NB4 (cell line): ENCODE results near the gene MACROD2.

ENCODE experiments used
- DNase-seq: peaks from one replicate; pipeline ENCODE4 v3.0.0; 2010; ENCODE audit warnings: low read depth
- H3K4me3 ChIP-seq: one replicate; pipeline ENCODE4 v1.5.1; 2011; ENCODE audit warnings: mild to moderate bottlenecking, low read depth, low read length, moderate library complexity
- CTCF ChIP-seq: IDR thresholded peaks from one replicate; pipeline ENCODE4 v1.5.1; 2012; ENCODE audit warnings: low read depth, low read length
- MAX ChIP-seq: IDR thresholded peaks from 2 replicates; pipeline ENCODE4 v1.6.1; 2011; ENCODE audit warnings: low read depth, low read length
- MYC ChIP-seq: IDR thresholded peaks from 2 replicates; pipeline ENCODE4 v1.6.1; 2011; ENCODE audit warnings: low read depth, low read length
- POLR2A ChIP-seq: IDR thresholded peaks from 2 replicates; pipeline ENCODE4 v1.6.1; 2011; ENCODE audit warnings: mild to moderate bottlenecking; ENCODE audit not compliant: insufficient read length; ENCODE audit errors: extremely low read depth

Gene MACROD2

GRCh38 chr20:15248618-15249395 lies 1253.5 kb downstream of the MACROD2 start:
- TF ChIP-seq CTCF (no peak), MYC (no peak)
- DNase-seq, result no peak
- no peak overlapping the region for H3K4me3 ChIP-seq

GRCh38 chr20:15251171-15251570 lies 1255.9 kb downstream of the MACROD2 start:
- no peak for DNase-seq
- no peak overlapping the region for H3K4me3 ChIP-seq
- no peak for TF ChIP-seq POLR2A
- TF ChIP-seq MAX, result no peak
- no peak for TF ChIP-seq MYC
- no peak for TF ChIP-seq CTCF

GRCh38 chr20:15252304-15252703 lies 1257.0 kb downstream of the MACROD2 start:
- DNase-seq, result no peak
- H3K4me3 ChIP-seq, result no peak overlapping the region
- no peak for TF ChIP-seq MYC
- TF ChIP-seq POLR2A, result no peak
- no peak for TF ChIP-seq CTCF
- TF ChIP-seq MAX, result no peak

- DNase-seq, result no peak
- TF ChIP-seq MYC (no peak), CTCF (no peak), MAX (no peak), POLR2A (no peak)
- H3K4me3 ChIP-seq, result no peak overlapping the region
Measured at GRCh38 chr20:15253431-15253830, 1258.1 kb downstream of the MACROD2 start.

- TF ChIP-seq MYC (no peak), POLR2A (no peak), CTCF (no peak), MAX (no peak)
- H3K4me3 ChIP-seq, result no peak overlapping the region
- no peak for DNase-seq
Measured at GRCh38 chr20:15256676-15257568, 1261.6 kb downstream of the MACROD2 start.
